GM08714 (cell line): ENCODE results near the gene SFXN5.
"Not testable (repeated sequence)": the region's sequence is repeated elsewhere in the genome, so short reads cannot be mapped to it uniquely, and the experiment has no call there.

Experiments used
- H3K4me3 ChIP-seq: fragments of 200-500 bp; sonication (Bioruptor generic); 2 replicates; pipeline ENCODE4 v1.5.1; 2014; ENCODE audit warnings: mild to moderate bottlenecking, low read length, inconsistent platforms
- ZNF274 ChIP-seq: IDR thresholded peaks from 2 replicates; pipeline ENCODE4 v1.6.1; 2012; ENCODE audit warnings: mild to moderate bottlenecking, low read depth, low read length

Gene SFXN5

DNA sequence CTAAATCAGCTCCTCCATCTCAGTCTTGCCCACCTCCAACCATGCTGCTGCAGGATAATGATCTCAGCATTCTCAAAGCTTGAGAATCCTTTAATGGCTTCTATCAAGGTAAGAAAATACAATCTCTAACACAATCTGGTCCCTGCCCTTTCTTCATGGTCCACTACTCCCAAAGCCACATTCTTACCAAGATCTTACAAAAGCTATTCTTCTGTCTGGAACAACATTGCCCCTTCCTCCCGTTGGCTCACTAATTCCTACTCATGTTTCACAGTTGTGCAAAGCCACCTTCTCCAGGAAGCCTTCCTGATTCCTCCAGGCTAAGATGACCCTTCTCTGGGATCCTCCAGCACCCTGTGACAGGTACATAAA is 5.9 kb upstream of the SFXN5 start:
- no peak overlapping the region for H3K4me3 ChIP-seq
- TF ChIP-seq ZNF274, result no peak

DNA sequence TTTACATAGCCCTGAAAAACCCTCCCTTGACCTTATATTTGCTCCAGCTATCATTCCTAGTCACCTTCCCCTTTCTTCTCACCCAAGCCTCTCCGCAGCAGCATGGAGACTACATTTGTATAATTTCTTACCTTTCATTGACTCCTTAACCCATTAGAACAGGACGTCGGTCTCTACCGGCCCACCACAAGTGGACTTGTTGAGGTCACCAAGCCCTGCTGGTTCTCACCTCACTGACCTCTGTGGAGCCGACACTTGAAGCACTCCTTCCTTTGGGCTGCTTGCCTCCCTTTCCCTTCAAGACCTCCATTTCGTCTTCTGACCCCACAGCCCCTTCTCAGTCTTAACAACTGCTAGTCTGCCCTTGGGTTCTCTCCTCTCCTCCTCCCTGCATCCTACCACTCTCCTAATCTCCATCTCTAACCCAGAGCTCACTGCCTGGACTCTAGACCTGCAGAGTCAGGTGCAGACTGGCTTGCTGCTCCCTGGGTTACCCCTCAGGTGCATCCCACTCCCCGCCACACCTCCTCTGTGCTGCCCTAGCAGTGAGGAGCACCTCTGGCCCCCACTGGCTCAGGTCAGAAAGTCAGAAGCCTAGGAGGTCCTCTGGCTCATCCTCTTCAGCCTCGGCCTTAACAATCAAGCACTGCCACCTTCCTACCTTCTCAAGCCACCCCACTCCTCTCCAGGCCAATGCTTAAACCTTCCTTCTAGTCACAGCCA is 5.3 kb upstream of the SFXN5 start:
- TF ChIP-seq ZNF274, result no peak
- H3K4me3 ChIP-seq, result no peak overlapping the region

DNA sequence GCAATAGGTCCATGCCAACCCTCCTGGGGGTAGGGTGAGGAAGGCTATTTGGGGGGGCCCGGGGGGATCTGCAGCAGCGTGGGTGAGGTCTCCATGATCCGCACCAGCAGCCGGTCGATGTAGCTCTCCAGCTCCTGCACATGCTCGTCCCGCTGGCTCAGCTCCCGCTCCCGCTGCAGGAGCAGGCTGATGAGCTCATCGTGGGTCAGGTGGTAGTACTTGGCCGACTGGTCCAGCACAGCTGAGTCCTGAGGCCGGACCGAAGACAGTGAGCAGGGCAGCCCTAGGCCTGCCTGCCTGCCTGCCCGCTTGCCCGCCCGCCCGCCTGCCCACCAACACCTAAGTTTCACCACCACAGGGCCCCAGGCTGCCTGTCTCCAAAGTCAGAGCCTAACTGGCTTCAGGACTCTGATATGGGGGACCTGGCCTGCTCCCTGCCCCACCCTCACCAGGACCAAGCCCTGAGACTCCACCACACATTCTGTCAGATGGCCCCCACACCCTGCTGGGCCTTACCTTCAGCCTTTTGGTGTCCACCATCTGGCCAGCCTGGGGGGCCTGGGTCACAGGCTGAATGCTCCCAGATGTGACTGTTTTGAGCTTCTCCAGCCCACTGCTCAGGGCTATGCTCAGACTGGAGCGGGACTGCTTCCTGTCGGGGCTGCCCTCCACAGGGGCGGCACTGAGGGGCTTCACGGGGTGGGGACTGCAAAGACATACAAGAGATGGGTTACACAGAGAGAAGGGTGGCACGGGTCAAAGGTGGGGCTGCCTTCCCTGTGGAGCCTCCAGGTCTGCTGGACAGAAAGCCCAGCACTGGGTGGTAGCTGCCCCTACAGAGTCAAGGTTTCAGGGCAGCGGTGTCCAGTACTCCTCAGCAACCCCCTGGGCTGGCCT is 4.2 kb upstream of the SFXN5 start:
- H3K4me3 ChIP-seq, result no peak overlapping the region
- TF ChIP-seq ZNF274, result no peak

DNA sequence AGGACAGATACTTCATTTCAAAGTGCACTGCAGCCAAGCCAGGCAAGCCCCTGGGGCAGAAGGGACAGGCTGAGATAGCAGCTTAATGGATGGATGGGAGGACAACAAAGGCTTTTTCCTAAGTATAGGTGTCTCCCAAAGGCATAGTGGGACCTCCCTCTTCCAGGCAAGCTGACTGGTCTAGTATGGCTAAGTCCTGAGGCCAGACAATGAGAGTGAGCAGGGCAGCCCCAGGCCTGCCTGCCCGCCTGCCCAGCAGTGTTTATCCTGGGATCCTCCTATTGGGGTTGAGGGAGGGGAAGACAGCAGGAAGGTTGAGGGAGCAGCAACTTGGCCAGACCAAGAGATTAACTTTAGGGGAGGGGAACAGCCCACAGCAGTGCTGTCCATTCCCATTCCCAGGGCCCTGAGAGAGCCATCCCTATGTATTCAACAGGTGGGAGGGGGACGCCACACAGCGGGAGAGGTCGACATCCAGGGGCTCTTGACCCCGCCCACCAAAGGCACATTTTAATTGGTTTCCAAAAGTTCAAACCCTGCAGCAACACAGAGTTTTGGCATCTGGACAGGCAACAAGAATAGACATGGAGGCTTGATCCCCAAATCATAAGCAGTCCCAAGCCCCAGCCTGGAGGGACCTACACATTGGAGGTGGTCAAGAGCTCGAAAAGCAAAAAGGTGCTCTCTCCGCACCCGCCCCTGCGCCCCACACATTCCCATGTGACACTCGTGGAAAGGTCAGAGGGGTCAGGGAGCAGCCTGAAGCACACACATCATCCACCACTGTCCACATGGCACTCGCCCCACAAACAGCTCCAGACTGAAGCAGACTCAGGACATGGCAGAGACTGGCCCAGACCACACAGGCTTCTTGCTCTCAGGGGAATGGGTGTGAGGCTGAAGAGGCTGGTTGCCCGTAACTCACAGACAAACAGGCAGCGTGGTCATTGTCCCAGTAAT is 2.9 kb upstream of the SFXN5 start:
- no peak overlapping the region for H3K4me3 ChIP-seq
- no peak for TF ChIP-seq ZNF274

DNA sequence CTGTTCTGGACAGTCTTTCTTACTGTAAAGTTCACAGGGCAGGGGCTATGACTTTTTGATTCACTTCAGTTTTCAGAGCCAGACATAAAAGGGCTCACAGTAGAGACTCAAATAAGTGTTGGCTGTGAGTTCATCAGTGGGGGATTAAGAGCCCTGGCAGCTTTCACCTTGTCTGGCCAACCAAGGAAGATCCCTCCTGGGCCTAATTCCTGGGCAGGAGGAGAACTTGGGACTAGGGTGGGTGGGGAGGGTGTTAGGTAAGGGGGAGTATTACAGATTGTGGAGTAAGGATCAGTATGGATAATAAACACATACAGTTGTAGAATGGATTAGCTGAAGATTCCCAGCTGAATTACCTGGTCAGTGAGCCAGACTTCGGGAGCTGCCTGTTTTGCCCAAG is 904 bp upstream of the SFXN5 start:
- H3K4me3 ChIP-seq, result peak overlapping the region; percentile 76; the same call in 1 of the 2 replicates
- TF ChIP-seq ZNF274, result no peak

DNA sequence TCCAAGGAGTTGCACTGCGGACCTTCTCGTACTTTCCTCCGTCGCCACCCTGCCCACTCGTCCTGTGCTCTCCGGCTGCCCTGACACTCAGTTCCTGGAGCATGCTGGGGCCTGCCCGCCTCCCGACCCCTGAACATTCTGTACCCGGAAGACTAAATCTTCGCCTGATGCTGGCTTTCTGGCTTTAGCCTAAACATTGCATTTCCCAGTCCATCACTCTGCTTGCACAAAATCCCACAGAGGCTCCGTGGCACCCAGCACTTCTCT is 550 bp upstream of the SFXN5 start:
- TF ChIP-seq ZNF274, result no peak
- peak overlapping the region; percentile 76; the same call in 1 of the 2 replicates for H3K4me3 ChIP-seq

DNA sequence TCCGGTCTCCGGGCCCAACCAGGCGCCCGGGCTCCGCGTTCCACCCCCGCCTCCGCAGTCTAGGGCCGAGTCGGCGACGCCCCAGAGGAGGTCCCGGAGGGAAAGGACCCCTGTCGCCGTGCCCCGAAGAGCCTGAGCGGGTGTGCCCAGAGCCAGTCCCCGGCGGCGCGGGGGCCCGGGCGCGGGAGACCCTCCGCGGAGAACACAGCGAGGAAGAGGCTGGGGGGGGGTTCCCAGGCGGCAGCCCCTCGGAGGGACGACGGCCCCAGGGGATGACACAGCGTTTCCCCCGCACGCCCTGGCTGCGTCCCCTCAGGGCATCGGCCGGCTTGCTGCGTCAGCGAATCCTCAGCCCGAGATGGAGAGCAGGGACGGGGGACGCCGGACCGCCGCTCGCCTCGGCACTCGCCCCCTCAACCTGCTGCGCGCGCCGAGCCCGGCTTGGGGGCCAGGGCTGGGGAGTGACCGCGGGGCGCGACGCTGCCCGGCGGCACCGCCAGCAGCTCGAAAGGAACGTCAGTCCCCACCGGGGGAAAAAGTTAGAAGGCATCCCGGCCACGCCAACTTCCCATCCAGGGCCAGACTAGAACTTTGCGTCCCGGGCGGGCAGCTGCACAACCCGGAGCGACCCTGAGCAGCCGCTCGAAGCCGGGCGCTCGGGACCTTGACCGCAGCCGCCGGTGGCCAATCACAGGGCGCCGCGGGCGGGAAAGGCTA is 711 bp downstream of the SFXN5 start:
- H3K4me3 ChIP-seq, result peak overlapping the region; percentile 76
- no peak for TF ChIP-seq ZNF274

DNA sequence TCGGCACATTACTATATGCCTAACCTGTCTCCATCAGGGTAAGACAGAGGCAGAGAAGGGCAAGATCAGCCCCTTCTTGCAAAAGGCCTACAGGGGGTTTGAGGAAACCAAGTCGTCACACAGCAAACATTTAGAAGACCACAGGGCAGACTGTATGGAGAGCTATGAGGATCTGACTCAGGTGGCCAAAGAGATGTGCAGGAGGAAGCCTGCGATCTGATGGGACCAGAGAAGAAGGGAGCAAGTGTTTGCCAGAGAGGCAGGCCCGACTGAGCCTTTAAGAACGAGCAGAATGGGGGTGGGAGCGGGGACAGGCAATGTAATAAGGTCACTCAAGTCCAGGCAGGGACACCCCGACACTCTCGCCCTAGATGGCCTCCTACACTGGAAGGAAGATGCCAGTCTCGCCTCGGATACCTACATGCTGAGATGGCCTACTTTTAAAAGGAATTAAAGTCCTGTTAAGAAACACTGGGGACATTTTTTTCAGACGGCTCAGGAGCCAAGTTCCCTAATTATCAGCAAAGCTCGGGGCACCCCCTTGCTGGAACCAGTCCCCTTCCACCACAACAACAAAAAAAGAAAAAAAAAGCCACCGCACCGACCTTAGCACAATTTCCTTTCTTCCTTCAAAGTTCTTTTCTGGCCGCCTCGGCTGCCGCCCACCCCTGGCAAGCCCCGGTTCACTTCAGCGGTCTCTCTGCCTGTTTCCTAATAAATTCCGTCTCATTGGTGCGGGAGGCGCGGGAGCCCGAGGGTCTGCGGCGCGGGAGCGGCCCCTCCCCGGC is 1.5 kb downstream of the SFXN5 start:
- H3K4me3 ChIP-seq, result peak overlapping the region; percentile 76
- no peak for TF ChIP-seq ZNF274

DNA sequence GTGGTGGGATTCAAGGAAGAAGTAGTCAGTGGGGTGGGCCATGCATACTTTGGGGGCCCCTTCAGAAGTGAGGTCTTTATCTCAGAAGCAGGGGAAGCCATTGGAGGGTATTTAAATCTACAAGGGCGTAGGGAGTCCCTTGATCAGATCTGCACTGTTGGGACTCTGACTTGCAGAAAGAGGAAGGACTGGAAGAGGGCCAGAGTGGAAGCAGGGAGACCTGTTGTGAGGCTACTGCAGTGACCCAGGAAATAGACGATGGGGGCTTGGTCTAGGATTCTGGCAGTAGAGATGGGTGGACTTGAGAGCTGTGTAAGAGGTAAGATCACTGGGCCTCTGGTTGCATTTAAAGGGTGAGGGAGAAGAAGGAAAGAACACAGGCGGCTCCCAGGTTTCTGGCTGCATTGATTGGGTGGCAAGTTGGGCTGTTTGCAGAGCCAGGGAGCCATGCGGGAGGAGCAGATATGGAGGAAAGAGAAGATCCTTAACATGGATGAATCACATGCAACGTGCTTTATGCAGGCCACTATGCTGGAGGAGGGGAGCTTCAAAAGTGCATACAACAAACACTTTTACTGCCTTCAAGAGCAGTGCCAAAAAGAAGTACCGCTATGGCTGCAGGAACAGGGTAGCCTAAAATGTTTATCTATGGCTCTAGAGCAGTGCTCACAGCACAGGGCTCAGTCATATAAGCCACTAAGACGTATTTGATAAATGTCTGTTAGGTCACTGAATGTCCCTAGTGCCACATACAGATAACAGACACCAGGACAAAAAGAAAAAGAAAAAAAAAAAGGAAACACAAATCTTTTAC is 2.3 kb downstream of the SFXN5 start:
- H3K4me3 ChIP-seq, result peak overlapping the region; percentile 76; the same call in 1 of the 2 replicates
- TF ChIP-seq ZNF274, result no peak

DNA sequence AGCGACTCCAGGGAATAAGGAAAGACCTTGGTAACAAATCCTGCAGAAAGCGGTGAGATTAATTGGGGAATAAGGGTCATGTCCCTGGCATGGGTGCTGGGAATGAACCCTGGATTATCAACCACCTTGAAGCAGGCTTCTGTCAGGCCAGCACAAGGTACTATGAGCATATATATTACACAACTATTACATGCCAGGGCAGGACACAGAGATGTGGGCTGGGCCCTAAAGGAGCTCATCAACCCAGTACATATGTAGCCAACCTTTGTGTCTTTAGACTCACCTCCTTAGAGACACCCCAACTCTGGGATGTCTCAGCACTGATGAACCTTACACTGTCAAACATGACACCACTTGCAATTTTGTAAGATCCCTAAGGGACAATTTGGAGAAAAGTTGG is 3.4 kb downstream of the SFXN5 start:
- TF ChIP-seq ZNF274, result no peak

DNA sequence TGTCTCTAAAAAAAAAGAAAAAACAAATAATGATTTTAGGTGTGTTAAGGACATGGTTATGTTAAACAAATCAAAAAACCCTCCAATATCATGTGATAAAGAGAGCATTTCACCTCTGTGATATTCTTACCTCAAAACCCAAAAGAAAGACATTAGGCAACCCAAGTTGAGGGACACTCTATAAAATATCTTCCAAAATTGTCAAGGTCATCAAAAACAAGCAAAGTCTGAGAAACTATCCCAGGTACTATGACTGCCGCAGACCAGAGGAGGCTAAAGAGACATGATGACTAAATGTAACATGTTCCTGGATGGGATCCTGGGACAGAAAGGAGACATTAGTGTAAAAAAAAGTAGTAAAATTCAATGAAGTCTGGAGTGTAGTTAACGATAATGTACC is 4.5 kb downstream of the SFXN5 start:
- TF ChIP-seq ZNF274, result no peak
- no peak overlapping the region for H3K4me3 ChIP-seq

More for the DNA sequence above, 3.4 kb downstream of the SFXN5 start:
- H3K4me3 ChIP-seq, result no peak overlapping the region

DNA sequence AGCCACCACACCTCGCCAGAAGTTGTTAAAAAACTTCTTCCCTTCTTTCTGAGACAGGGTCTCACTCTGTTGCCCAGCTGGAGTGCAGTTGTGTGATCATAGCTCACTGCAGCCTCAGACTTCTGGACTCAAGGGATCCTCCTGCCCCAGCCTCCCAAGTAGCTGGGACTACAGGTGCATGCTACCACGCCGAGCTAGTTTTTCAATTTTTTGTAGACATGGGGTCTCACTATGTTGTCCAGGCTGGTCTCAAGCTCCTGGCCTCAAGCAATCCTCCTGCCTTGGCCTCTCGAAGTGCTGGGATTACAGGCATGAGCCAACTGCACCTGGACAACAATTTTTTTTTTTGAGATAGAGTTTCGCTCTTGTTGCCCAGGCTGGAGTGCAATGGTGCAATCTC is 6.4 kb downstream of the SFXN5 start:
- H3K4me3 ChIP-seq, result not testable (repeated sequence)
